Subcutaneous adipose tissue (tissue), 4 donors: ENCODE data around the gene ATG4B. TPM values are rescaled to one million over a fixed set of nuclear protein-coding genes. Genes with fewer than 3 reads are reported as not detected.

Experiments
- total RNA-seq, 4 donors: library from RNA; depleted of rRNA; stranded (reverse); fragments of >200 nt; gene quantifications; one replicate each; pipeline ENCODE4 v1.1.0, GENCODE V29; 2016
- TF ChIP-seq, protein P1 (sequence below): fragments of 450-650 bp; IDR thresholded peaks from one replicate; pipeline ENCODE4 v1.5.1; 2016; ENCODE audit warnings: low read depth, mild to moderate bottlenecking, control low read depth, antibody characterized with exemption, moderate library complexity

Gene ATG4B
- total RNA-seq, 4 donors from 2014 or later = 32.3 to 103 (median 47.7) TPM

DNA sequence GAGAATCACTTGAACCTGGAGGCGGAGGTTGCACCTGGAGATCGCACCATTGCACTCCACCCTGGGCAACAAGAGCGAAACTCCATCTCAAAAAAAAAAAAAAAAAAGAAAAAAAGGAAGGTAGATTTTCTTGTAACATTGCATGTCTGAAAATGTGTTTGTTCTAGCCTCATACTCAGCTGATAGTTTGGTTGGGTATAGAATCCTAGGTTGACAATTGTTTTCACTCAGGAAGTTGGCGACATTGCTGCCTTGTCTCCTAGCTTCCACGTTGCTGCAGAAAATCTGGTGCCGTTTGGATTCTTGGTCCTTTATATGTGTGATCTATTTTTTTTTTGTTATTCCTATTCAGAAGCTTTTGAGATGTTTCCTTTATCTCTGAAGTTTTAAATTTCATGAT is 69.0 kb downstream of the ATG4B start:
- TF ChIP-seq, protein P1, sequence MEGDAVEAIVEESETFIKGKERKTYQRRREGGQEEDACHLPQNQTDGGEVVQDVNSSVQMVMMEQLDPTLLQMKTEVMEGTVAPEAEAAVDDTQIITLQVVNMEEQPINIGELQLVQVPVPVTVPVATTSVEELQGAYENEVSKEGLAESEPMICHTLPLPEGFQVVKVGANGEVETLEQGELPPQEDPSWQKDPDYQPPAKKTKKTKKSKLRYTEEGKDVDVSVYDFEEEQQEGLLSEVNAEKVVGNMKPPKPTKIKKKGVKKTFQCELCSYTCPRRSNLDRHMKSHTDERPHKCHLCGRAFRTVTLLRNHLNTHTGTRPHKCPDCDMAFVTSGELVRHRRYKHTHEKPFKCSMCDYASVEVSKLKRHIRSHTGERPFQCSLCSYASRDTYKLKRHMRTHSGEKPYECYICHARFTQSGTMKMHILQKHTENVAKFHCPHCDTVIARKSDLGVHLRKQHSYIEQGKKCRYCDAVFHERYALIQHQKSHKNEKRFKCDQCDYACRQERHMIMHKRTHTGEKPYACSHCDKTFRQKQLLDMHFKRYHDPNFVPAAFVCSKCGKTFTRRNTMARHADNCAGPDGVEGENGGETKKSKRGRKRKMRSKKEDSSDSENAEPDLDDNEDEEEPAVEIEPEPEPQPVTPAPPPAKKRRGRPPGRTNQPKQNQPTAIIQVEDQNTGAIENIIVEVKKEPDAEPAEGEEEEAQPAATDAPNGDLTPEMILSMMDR = no peak

DNA sequence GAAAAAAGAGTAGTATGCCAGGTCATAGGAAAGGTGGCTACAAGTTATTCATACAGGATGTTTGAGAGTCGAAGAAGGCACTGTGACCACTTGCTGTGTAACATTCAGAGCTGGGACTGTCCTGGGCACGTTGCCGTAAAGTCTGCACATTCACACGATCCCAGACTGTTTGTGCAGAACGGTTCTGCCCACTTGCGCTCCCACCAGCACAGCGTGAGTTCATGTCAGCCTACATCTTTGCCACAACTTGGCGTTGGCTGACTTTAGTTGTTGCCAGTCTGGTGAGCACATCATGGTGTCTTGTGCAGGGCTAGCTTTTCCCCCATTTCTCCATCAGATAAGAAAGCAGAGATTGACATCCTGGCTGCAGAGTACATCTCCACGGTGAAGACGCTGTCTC is 71.4 kb downstream of the ATG4B start:
- TF ChIP-seq, protein P1 = no peak

DNA sequence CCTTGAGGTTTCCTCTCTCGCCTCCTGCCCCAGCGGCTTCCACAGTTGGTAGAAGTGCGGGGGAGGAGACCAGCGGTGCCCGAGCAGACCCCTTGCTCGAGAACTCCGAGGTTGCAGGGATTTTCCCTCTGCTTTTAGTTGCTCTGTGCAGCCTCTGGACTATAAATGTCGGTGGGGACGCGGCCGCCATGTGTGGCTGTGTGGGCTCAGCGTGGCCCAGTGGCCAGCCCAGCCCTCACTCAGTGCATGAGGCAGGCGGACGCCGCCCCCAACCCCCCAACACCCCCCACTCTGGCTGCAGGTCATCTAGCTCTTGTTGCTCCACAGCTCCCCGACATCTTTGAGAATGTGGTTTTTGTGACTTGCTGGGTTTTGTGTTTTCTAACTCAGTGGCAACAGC is 81.6 kb downstream of the ATG4B start:
- TF ChIP-seq, protein P1 = no peak

DNA sequence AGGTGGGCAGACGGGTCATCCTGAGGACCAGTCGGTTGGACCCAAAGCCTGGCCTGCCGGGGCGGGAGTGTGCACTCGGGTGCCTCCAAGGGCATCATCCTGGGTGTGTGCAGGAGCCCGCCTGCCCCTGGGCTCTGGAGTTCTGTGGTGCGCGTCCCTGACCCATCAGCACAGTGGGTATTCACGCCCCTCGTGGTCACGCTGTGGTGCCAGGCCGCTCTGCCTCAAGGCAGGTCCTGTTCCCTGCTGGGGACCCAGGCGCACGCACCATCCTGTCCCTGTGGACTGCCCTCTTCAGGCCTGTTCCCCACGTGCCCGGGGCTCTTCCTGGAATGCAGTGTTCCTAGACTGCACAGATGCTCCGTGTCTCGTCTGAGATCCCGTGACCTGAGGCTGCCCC is 82.6 kb downstream of the ATG4B start:
- TF ChIP-seq, protein P1 = no peak

DNA sequence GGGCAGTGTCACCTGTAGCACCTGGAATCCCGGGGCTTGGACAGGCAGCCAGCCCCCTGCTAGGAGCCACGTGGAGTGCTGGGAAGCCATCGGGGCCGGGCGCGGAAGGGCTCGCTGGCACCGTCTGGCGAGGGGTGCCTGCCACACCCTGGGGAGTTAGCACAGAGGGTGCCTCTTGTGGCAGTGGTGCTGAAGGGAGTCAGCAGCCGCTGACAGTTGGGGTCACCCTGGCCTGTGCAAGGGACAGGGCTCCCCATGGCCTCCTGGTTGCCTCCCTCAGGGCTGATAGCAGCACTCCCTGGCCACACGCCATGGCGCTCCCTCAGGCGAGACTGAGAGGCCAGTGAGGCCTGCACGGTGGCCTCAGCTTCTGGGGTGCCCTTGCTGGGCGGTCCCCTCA is 83.1 kb downstream of the ATG4B start:
- TF ChIP-seq, protein P1 = no peak

DNA sequence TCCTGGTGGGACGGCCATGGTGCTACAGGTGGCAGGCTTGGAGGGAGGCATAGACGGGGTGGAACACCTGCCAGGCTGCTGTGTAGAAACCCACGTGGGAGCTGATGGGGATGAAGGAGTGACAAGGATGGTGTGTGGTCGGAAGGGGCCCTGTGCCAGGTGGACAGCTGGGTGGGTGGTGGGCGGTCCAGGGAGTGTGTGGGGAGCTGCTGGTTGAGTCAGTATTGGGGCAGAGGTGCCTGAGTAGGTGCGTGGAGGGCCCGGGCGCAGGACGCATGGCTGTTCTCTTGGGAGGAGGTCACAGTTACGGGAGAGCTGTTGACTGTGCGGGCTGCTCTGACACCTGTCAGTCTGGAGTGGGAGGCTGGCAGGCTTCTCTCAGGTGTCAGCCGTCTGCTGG is 84.4 kb downstream of the ATG4B start:
- TF ChIP-seq, protein P1 = no peak

DNA sequence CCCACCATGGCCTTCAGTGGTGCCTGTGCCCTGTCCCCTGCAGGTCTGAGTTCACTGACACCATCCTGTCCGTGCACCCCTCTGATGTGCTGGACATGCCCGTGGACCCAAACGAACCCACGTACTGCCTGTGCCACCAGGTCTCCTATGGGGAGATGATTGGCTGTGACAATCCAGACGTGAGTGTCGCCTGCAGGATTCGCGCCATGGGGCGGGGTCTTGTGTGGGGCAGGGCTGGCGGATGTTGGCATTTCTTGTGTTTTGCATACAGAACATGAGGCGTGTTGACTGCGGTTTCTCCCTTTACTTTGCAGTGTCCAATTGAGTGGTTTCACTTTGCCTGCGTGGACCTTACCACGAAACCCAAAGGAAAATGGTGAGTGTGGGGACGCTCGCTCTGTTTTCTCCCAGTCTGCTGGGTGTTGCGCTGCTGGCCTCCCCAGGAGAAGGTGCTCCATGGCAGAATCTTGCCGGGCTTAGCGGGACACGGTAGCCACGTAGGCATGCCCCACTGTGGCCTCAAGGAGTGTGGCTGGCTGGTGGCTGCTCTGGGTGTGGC is 85.5 kb downstream of the ATG4B start:
- TF ChIP-seq, protein P1 = no peak

Other genes starting within 250 kb of the ATG4B start
- 100 to 1,000 TPM in 2 of 4 donors, 10 to 100 TPM in 2; 85.3 to 230 (median 124) TPM for gene STK25, start 129.1 kb upstream of the ATG4B start, total RNA-seq
- 100 to 1,000 TPM in 1 of 4 donors, 10 to 100 TPM in 3; 69.9 to 421 (median 80.4) TPM for gene BOK, start 78.9 kb upstream of the ATG4B start, total RNA-seq
- 10 to 100 TPM; 24.8 to 54.3 (median 31.1) TPM for gene THAP4, start 535 bp upstream of the ATG4B start, total RNA-seq
- 10 to 100 TPM; 10.4 to 20.5 (median 17.2) TPM for gene DTYMK, start 49.1 kb downstream of the ATG4B start, total RNA-seq
- 10 to 100 TPM; 24.1 to 44.3 (median 30.5) TPM for gene ING5, start 64.3 kb downstream of the ATG4B start, total RNA-seq
- gene D2HGDH, start 96.9 kb downstream of the ATG4B start, total RNA-seq = 10 to 100 TPM; 12.1 to 44.3 (median 13.4) TPM
- gene GAL3ST2, start 139.1 kb downstream of the ATG4B start, total RNA-seq = 1 to 10 TPM in 1 of 4 donors, not detected in 3; 2.2 TPM
- 1 to 10 TPM in 1 of 4 donors, under 1 TPM in 1, not detected in 2; 0.75 to 1.8 TPM for gene NEU4, start 171.5 kb downstream of the ATG4B start, total RNA-seq
- under 1 TPM in 3 of 4 donors, not detected in 1; 0.44 to 0.57 (median 0.51) TPM for gene PDCD1, start 221.2 kb downstream of the ATG4B start, total RNA-seq
- under 1 TPM in 1 of 4 donors, not detected in 3; 0.33 TPM for gene RTP5, start 232.0 kb downstream of the ATG4B start, total RNA-seq